ENCODE results near the gene ZNF93.
"Not testable (repeated sequence)": the region's sequence is repeated elsewhere in the genome, so short reads cannot be mapped to it uniquely, and the experiment has no call there.

ZNF93 gene

DNA sequence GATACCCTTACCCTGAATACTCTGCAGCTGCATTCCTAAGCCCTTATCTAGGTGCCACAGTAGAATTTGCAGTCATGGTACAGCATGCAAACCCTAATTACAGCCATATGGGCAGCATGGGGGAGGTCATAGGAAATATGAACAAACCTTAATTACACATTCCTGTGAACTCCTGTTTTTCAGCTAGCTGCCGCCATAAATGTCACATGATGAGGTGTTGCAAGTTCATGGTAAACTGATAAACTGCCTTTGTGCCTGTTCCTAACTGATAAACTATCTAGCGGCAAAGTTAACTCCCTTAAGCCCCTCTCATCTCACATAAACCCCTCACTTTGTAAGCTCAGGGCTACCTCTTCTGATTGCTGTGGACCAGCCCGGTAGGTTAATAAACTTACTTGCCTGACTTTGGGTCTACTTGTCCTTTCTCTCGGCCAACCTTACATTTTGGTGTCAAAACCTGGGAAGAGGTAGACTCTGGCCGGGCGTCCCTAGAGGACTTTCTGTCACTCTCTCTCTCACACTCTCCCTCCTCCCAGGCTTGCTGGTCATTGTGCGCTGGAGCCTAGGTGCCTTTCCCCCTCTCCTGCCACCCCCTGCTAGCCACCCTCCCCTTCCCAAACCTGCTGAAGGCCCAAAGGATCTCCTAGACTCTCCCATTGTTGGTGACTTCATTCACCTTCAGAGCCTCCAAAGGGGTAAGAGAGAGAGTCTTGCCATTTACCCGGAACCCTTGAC lies 43.3 kb downstream of the ZNF93 start:
- no peak for FAIRE-seq

DNA sequence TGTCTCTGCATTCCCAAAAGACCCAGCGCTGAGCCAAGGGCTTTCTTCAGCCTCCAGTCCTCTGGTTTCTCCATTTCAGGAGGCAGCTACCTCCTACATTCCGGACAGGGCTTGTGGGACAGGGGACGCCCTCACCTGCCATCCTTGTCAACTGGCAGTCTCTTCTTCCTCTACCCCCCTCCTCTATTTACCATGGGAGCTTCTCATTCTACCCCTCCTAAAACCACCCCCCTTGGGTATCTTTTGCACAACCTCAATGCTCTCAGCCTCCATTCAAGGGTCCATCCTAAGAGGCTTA lies 43.8 kb downstream of the ZNF93 start:
- no peak for FAIRE-seq

DNA sequence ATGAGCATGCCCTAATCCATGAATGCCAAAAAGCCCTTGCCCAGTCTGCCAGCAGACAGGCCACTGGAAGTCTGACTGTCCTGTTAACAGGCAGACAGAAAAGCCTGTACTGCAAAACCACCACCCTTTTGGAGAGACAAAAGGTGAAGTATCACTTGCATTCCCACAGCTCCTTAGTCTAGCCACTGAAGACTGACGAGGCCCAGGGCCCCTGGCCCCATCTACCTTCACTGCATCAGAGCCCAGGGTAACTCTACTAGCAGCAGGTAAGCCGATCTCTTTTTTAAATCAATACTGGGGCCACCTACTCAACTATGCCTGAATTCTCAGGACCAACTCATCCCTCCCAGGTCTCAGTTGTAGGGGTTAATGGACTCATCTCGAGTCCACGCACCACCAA lies 45.5 kb downstream of the ZNF93 start:
- FAIRE-seq: no peak

DNA sequence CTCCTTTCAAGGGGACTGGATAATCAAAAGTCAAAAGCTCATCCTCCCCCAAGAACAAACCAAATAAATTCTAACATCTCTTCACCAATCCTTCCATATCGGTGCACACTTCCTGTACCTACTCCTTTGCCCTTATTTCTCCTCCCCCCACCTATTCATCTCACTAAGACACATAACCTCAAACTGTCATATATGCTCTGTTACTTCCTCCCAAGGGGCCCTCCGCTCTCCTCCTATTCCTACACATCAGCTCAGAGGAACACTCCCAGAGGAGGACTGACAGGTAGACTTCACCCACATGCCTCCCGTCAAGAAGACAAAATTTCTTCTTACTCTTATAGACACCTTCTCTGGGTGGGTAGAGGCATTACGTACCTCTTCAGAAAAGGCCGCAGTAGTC lies 48.1 kb downstream of the ZNF93 start:
- no peak for FAIRE-seq

DNA sequence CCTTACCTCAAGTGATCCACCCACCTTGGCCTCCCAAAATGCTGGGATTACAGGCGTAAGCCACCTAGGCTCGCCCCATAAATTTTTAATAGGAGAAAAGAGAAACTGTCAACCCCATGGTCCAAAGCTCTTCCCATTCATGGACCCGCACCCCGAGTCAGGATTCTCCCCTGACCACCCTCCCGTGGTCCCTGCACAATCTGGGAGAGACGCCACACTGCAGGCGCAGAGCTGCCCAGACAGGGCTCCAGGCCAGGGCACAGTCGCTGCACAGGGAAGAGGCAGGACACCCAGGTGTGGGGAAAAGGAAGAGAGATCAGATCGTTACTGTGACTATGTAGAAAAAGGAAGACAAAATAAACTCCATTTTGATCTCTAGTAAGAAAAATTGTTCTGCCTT lies 54.5 kb downstream of the ZNF93 start:
- FAIRE-seq: no peak

DNA sequence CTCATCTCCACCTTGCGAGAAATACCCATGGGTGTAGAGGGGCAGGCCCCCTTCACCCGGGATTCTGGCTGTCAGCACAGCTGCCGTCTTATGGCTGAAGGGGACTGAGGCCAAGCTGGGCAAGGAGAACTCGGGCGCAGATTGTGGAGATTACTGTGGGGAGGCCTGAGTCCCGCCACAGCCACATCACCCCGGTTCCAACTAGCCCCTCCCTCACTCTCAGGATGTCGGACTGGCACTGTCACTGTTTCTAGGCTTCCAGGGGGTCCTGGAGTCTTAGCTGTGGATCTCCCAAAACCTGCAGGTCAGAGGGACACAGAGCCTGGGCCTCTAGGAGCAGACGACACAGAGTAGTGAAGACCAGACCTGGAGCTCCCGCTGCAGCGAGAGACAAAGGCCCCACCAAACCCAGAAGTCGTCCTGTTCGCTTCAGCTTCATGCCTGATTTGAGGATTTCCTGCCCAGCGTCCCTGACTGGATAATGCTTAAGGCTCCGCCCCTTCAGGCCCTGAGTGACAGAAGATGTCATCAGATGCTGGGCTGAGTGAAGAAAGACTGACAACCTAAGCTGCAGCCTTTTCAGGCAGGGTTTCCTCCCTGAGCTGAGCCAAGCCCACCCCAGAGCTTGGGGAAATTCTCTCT lies 55.8 kb downstream of the ZNF93 start:
- FAIRE-seq: no peak

DNA sequence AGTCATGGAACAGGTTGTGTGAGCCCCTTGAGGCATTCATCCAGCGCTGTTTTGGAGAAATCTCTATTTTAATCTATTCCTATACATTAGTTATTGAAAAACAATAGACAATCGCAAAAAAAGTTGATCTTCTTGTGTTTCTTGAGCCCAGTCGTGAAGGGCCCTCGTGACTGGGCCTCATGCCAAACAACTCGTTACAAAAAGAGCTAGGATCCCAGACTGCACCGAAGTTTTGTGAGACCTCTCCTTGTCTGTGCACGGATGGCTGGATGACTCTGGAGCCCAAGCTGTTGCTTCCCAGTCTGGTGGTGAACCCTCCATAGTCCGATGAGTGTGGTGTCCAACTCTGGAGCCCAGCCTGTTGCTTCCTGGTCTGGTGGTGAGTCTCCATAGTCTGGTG lies 57.0 kb downstream of the ZNF93 start:
- FAIRE-seq: not testable (repeated sequence)

DNA sequence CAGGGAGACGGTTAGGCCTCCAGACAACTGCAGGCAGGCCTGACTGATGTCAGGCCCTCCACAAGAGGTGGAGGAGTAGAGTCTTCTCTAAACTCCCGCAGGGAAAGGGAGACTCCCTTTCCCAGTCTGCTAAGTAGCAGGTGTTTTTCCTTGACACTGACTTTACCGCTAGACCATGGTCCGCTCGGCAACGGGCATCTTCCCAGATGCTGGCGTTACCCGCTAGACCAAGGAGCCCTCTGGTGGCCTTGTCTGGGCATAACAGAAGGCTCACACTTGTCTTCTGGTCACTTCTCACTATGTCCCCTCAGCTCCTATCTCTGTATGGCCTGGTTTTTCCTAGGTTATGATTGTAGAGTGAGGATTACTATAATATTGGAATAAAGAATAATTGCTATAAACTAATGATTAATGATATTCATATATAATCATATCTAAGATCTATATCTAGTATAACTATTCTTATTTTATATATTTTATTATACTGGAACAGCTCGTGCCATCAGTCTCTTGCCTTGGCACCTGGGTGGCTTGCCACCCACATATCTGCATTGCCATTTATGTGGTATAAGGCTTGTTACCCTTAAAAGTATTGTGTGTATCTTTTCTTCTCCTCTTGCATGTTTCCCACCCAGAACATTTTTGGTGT lies 58.5 kb downstream of the ZNF93 start:
- FAIRE-seq: not testable (repeated sequence)

DNA sequence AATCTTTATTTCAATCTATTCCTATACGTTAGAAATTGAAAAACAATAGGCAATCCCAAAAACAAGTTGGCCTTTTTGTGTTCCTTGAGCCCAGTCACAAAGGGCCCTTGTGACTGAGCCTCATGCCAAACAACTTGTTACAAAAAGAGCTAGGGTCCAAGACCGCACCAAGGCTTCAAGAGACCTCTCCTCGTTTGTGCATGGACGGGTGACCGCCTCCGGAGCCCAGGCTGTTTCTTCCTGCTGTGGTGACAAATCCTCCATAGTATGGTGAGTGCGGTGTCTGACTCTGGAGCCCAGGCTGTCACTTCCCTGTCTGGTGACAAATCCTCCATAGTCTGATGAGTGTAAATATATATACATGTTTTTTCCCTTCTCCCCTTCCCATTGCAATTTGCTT lies 63.7 kb downstream of the ZNF93 start:
- FAIRE-seq: no peak

DNA sequence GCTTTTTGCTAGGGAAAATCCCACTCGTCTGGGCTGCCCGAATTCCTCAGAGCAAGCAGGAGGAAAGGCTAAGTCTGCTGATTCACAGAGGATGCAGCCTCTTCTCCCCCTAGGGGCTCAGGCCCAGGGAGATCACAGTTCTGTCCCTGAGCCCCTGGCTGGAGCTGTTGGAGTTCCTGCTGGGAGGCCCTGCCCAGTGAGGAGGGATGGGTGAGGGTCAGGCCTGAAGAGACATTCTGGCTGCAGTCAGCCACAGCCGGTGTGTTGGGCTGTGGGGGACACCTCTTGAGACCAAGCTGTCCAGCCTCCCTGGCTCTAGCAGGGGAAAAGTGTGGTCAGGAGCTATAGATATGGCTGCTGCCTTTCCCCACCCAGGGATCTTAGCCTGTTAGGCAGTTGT lies 65.4 kb downstream of the ZNF93 start:
- FAIRE-seq: not testable (repeated sequence)

DNA sequence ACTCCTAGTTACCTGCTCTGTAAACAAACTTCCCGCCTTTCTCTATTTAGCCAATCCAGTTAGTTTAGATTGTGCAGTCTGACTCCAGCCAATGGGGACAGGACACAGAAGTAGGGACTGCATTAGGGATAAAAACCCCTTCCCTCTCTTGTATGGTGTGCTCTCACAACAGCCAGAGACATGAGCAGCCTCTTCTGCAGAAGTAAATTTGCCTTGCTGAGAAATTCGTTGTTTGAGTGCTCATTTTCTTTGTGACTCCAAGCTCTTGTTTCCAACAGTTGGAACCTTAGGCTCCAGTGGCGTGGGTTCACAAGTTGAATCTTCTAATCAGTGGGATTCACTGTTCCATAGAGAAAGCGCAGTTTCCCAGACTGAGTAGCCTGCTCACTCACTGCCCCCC lies 66.1 kb downstream of the ZNF93 start:
- no peak for FAIRE-seq
